Right ventricle myocardium inferior (tissue), 1 donor: ENCODE measurements around the gene RIIAD1. TPM values are rescaled to one million over a fixed set of nuclear protein-coding genes. Genes with fewer than 3 reads are reported as not detected.
"Not testable (repeated sequence)": the region's sequence is repeated elsewhere in the genome, so short reads cannot be mapped to it uniquely, and the experiment has no call there.

Source experiments
- ATAC-seq: fragments of 200-7000 bp; cut with Tn5 transposase; one replicate; pipeline ENCODE4 v1.9.1; 2020; ENCODE audit warnings: mild to moderate bottlenecking, moderate library complexity
- DNase-seq: peaks from one replicate; pipeline ENCODE4 v3.0.0; 2021; ENCODE audit errors: missing footprints
- intact Hi-C: fragments of 100-400 bp; cut with DNase I; formaldehyde crosslinking; loops from one replicate; pipeline ENCODE4 v1.11.0; 2022
- long read RNA-seq: library from polyadenylated mRNA; unstranded; transcript quantifications from one replicate; pipeline ENCODE4 v2.0.0, GENCODE V29; 2021
- total RNA-seq: library from RNA; stranded (reverse); fragmentation: NEBNext Ultra II Directional; extraction: Animal tissue kit (Norgen Biotek cat#: 25700); gene quantifications from one replicate; pipeline ENCODE4 v1.2.1, GENCODE V29; 2021
- donor health status: DM: no; HTN: yes; CAD: no; lungs with severe emphysema.

The RIIAD1 gene, protein sequence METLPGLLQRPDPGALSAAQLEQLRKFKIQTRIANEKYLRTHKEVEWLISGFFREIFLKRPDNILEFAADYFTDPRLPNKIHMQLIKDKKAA
- total RNA-seq: 7.7 TPM
- long read RNA-seq, partial matches to known transcripts: 0 of 1 reads
- long read RNA-seq, other reads (novel, unspliced or antisense): 0 of 1 reads

DNA sequence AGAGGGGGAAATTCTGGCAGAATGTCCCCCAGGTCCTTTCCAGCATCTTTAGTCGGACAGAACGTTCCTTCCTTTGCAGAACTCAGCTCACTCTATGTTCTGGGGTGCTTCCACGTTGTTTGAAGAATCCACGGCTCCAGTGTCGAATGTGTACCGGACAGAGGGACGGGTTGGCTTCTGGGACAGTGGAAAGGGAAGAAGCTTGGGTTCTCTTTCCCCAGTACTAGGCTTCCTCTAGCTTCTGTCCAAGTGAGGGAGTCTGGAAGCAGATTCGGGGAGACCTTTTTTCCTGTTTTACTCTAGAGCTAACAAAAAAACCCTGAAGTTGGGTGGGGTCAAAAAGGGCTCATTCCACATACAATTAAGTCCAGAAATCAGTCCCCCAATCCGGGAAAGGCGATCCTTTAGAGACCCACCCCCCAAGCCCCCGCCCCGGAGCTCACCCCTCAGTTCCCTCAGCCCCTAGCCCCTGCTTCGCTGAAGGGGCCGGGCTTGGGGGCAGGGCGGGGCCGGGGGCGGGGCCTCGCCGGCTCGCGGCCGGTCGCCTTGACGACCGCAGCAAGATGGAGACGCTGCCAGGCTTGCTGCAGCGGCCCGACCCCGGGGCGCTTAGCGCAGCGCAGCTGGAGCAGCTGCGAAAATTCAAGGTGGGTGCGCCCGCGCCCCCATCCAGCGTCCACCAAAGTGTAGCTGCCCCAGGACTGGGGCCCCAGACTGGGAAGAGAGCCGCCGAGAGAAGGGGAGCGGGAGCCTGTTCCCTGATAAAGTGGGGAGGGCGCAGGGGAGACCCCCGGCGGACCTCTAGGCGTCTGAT is at the start of gene RIIAD1:
Gene RIIAD1, plus strand, starts transcription at position 549 of the 814 bp plus-strand sequence. Its CDS starts 15 bp downstream, at position 564.
- intact Hi-C loops: no loop called here
- DNase-seq: no peak
- ATAC-seq: peak; percentile 78

DNA sequence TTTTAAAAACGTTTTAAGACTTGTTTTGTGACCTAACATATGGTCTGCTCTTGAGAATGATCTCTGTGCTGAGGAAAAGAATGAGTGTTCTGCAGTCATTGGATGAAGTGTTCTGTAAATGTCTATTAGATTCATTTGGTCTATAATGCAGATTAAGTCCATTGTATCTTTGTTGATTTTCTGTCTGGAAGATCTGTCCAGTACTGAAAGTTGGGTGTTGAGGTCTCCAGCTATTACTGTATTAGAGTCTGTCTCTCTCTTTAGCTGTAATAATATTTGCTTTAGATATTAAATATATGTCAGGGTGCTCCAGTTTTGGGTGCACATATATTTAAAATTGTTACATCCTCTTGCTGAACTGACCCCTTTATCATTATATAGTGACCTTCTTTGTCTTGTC is 47.9 kb upstream of the RIIAD1 start:
- DNase-seq: no peak
- ATAC-seq: no peak
- intact Hi-C loops: no loop called here

DNA sequence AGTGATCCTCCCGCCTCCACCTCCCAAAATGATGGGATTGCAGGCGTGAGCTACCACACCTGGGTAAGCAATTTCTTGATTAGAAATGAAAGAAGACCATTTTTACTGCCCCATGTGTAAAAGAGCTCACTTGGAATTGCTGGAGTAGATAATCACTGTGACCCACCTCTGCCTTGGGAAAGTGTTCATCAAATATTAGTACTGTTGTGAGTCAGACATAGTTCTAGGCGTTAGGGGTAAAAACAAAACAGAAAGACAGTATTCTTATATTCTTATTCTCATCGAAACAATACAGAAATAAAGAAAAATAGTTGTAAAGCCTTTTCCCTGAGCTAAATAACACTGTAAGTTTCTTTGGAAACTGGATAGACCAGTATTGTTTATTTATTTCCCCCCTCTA is 40.9 kb upstream of the RIIAD1 start:
- intact Hi-C loops: no loop called here
- ATAC-seq (no peak), DNase-seq (no peak)

DNA sequence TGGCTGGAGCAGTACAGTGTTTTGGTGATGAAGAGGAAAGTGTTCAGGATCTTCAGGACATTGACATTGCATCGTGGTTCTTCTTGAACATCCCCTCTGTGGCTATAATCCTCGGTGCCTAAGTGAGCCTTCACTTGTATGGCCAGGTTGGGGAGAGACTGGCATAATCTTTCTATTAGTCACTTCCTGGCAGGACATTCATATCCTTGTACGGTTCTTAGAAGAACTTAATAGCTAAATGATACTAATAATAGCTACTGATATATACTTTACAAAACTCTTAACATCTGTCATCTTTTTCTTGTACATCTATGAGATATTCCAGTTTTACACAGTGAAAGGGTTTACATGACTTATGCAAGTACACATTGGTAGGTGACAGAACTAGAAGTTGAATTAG is 40.5 kb upstream of the RIIAD1 start:
- intact Hi-C loops: no loop called here
- DNase-seq (no peak), ATAC-seq (no peak)

DNA sequence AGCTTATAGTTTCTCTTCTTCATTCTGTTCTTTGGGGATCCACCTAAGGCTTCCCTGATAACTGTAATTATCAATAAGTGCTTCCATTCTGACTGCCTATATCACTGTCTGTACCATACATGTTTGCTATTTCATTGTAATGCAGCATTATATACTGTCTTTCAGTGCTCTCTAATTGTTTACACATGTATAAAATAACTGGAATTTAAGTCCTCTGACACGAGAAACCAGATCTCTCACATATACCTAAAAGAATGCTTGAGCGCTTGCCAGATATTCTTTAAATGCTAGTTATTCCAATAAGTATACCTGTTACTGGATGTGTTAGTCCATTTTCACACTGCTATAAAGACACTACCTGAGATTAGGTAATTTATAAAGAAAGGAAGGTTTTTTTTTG is 39.4 kb upstream of the RIIAD1 start:
- ATAC-seq (no peak), DNase-seq (no peak)
- intact Hi-C loops: no loop called here

DNA sequence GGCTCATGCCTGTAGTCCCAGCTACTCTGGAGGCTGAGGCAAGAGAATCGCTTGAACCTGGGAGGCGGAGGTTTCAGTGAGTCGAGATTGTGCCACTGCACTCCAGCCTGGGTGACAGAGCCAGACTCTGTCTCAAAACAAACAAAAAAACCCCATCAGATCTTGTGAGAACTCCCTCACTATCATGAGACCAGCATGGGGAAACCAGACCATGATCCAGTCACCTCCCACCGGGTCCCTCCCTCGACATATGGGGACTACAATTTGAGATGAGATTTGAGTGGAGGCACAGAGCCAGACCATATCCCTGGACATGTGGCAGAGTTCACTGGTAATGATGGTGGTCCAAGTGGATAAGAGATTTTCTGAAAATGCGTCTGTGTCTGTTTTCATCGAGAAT is 38.4 kb upstream of the RIIAD1 start:
- ATAC-seq, intact Hi-C loops, DNase-seq: not testable (repeated sequence)

DNA sequence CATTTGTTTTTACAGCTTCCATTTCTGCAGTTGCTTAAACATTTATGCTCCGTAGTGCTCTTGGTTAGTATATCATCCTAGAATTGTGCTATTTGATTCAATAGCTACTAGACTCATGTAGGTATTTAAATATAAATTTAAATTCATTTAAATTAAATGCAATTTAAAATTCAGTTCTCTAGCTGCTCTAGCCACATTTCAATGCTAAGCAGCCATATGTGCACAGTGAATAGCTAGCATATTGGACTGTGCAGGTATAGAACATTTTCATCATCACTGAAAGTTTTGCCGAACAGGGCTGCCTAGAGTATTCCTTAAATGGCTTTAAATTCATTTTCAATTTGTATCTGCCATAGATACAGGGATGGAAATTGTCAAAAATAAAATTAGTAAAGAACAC is 37.2 kb upstream of the RIIAD1 start:
- DNase-seq (no peak), ATAC-seq (no peak)
- intact Hi-C loops: no loop called here

DNA sequence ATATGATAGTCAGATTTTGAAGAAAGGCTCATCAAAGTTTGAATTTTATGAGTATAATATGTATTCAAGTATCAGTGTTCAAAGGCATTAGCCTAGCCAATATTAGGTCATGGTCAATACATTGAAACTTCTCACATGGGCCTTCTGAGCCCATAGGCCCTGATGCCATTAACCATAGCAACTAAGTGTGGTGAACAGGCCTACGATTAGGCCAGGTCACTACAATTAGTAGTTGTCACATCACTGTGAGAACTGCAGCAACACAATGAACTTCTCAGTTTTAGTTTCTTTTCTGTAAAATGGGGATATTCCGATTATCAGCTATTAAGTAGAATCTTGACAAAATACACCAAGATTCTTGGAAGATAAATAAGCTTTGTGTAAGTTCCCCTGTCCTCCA is 34.8 kb upstream of the RIIAD1 start:
- intact Hi-C loops: no loop called here
- no peak for ATAC-seq
- no peak for DNase-seq

DNA sequence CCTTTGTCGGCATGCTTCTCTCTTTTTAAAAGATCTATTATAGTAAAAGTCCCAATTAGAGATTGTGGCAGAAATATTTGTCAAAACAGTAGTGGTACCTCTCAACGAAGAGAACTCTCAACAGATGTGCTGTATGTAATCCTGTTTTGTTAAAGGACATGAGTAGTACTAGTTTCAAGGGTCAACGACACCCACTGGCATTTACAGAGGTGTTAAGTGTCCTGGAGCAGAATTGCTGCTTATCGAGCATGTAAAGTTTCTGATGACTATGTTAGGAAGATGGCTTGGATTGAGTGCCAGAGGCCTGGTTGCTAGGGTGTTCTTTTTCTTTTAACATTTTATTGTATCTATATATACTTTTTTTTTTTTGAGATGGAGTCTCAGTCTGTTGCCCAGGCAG is 31.8 kb upstream of the RIIAD1 start:
- DNase-seq (no peak), ATAC-seq (peak; percentile 10)
- intact Hi-C loops: no loop called here

DNA sequence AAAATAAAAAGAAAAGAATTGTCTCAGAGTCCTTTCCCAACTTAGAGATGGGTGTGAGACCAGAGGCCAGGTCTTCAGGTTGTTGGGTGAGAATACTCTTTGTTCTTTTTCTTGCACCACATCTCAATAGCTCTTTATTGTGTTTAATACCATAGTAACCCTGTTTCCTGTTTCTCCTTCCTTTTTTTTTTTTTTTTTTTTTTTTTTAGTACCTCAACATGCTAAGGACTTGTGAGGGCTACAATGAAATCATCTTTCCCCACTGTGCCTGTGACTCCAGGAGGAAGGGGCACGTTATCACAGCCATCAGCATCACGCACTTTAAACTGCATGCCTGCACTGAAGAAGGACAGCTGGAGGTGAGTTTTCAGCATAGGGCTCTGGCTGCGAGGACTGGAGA is 29.1 kb upstream of the RIIAD1 start:
- DNase-seq: no peak
- no peak for ATAC-seq
- intact Hi-C loops: loop anchor here (2.0 kb wide), 1 partner anchor 43 kb away; no protein-coding TSS in a partner anchor

DNA sequence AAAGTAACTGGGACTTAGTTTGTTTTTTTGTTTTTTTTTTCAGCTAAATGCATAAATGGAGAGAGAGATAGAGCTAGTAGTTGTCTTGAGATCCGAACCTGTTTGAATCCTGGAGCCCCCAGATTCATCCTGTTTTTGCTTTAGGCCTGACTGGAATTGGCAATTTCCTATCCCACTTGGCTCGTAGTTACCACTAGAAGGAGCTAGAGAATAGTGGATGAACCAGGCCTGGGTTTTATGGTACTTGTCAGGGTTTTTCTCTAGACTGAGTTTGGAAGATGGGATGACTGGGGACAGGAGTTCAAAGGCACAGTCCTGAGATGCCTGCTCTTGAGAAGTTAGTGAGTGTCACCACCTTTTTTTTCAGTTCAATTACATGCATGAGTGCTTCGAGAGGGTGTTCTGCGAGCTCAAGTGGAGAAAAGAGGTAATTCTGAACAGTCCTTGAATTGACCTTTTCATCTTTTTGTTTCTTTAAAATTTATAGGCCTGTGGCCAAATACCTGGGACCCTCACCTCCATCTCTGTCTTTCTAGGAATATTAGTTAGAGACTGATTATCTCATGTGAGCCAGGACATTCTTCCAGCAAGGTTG is 28.2 kb upstream of the RIIAD1 start:
- DNase-seq (no peak), ATAC-seq (peak; percentile 34)
- intact Hi-C loops: loop anchor here (2.0 kb wide), 1 partner anchor 42 kb away; no protein-coding TSS in a partner anchor

DNA sequence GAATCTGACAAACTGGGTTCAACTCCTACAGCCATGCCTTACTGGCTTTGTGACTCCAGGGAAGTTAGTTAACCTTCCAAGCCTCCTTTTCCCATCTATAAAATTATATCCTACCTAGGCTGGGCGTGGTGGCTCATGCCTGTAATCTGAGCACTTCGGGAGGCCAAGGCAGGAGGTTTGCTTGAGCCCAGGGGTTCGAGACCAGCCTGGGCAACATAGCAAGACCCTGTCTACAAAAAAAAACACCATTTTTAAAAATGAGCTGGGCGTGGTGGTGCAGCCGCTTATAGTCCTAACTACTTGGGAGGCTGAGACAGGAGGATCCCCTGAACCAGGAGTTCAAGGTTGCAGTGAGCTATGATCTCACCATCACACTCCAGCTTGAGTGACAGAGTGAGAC is 19.8 kb upstream of the RIIAD1 start:
- ATAC-seq (no peak), DNase-seq (no peak)
- intact Hi-C loops: no loop called here

DNA sequence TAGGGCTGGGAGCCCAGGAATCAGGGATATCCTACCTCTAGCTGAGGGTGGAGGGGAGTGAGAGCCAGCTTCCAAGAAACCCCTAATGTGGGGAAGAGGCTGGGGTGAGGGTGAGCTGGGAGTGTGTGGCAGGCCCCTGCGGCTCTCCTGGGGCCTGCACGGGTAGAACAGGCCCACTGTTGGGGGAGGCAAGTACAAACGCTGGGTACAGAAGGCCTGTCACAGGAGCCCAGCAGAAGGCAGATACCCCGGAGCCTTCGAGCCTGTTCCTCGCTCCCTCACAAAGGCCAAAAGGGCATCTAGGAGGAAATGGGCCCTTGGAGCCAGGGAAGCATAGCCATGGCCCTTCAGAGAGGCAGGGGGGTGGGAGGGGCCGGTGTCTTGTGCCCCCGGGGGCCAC is 18.4 kb upstream of the RIIAD1 start:
- DNase-seq: no peak
- no peak for ATAC-seq
- intact Hi-C loops: no loop called here

DNA sequence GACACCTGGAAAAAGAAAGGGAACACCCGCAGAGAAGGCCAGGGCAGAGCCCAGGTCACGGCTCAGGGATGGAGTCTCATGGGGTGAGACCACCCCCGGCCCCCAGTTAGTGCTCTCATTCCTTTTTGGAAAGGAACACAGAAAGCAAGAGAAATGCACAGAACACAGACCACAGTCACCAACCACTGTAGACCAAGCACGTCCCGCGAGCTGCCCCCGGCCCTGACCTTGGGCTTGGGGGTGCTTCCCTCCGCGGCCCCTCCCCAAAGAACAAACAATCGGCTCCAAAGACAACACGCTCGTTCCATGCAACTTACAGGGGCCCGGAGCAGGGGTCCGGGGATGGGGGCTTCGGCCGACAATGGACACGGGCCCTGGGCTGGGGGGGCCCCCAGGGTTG is 17.5 kb upstream of the RIIAD1 start:
- DNase-seq (no peak), ATAC-seq (no peak)
- intact Hi-C loops: no loop called here

DNA sequence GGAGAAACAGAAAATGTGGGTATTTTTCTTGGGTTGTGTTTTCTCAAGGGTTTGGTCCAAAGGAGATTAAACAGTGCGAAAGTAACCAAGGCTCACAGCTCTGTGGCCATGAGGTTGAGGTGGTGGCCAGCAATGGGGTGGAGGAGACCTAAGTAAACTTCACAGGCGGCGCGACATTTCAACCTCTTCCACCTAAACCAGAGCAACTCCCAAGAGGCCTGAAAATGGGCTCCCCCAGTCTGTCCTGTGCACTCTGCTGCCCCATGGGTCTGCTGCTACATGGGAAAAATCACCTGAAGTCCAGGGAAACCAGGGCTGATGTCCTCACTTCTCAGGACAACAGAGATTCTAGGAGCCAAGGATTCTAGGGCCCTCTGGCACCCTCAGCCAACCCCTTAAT is 17.1 kb upstream of the RIIAD1 start:
- DNase-seq (no peak), ATAC-seq (no peak)
- intact Hi-C loops: no loop called here

DNA sequence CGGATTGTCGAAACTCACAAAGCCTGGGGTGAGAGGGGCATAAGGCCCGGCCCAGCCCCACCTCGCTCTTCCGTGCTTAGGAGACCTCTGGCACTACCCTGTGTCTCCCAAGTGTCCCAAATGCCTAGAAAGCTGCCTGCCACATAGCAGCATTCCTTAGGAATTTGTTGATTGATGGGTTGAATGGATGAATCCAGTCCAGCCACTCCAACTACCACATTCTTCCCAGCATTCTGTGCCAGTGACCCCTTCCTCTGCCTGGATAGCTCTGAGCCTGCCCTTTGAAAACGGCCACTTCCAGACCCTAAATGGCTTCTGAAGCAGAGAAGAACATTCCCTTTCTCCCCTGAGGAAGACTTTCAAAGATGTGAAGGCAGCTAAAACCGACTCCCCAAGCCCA is 16.2 kb upstream of the RIIAD1 start:
- DNase-seq (no peak), ATAC-seq (no peak)
- intact Hi-C loops: no loop called here

DNA sequence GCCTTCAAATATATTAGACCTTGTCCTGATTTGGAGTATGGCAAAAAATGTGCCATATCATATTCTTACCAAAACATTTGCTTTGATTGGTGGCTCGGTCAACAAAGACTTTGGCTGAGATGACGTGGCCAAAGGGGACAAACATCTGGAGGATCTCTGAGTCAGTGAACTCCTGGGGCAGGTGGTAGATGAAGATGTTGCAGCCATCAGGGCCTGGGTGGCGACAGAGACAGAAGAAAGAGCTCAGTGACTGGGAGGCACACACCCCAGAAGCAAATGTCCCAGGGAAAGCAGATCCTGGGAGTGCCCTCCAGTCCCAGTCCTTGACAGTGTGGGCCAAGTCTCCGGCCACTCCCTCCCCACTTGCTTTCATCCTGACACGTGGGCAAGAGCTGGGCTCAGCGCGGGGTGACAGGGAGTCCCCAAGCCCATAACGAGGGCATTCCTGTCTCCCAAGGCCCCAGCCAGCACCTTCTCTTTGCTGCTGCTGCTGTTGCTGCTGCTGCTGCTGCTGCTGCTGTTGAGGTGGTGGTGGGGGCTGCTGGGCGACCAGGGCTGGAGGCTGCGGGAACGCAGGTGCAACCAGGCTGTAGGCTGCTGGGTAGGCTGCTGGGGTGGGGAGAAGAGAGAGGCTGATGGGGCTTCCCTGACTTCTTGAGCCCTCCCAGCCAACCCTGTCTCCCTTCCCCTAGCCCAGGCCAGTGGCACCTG is 15.4 kb upstream of the RIIAD1 start:
- DNase-seq (no peak), ATAC-seq (no peak)
- intact Hi-C loops: no loop called here

DNA sequence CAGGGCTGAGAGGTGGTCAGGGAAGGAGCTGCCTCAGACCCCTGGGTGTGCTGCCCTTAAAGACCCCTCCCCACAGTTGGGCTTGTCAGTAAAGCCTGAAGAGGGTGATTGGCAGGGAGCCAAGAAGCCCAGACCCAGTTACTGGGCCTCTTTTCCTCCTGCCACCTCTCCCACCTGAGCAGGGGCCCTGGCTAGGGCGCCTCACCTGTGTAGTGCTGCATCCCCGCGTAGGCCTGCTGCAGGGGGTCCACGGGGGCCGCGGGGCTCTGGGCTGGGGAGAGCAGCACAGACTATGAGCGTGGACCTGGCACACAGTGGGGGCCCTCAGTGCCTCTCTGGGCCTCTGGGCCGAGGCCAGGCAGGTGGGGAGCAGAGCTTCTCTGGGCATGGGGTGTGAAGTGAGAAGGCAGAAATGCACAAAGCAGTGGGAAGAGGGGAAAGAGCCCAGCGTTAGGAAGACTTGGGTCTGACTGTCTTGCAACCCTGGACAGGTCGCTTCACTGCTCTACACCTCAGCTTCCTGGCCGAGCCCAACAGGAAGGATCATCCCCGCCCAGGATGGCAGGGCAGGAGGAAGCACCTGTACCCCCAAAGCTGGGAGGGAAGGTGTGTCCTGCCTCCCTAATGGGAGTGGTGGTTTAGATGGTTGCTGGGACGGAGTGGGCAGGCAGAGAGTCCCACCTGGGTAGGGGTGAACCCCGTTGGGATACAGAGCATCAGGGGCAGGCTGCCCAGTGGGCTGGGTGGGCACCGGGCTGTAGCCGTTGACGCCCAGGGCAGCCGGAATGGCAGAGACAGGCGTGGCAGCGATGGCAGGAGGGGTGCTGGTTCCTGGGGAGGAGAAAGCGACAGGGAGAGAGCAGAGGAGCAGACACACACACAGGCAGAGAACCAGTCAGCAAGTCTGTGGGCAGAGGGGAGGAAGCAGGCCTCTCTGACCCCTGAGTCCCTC is 14.6 kb upstream of the RIIAD1 start:
- ATAC-seq (no peak), DNase-seq (no peak)
- intact Hi-C loops: no loop called here
